LoVo (cell line): ENCODE results near the gene NR3C1.
A peak's percentile ranks its signal among the peaks of the same experiment; 100 is the strongest.

Experiments
- DNase-seq: peaks from one replicate; pipeline ENCODE4 v3.0.0-alpha.2; 2016; ENCODE audit warnings: low spot score

NR3C1 gene

DNA sequence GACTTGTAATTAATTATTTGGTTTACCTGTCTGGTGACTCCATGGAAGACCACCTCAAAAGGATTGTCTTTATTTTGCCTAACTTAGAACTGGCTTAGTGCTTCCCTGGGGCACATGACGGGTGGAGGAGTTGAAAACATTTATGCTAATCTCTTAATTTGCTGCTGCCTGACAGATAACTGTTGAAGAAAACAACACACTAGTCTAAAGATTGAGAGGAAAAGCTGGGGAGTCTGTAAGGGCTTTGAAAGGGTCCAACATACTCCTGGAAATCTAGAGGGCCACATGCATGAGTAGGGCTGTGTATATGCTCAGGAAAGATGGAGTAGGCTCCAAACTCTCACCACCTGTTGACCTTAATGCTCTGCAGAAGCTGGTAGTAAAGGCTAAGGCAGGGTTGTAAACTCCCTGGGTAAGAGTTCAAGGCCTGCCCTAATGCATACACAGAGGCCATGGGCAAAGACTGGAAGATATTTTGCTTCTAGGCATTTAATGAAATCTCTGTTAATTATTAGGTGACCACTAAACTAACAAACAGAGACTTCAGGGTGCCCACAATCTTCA is 40.7 kb downstream of the NR3C1 start:
- no peak for DNase-seq

DNA sequence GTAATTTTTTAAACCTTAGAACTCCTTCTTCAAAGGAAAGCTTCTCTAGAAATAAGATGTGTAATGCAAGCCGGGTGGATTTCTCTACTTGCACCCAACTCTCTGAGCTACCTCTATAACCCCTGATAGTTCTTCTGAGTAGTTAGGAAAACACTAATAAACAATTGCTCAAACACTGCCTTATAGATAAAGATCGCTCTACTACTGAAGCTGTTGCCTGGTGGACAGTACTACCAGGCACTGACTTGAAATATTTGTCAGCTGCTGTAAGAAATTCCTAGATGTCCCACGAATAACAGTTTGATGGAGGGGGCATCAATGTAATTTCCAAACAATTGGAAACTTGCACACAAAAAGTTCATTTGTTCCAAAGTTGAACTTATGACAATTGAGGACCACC is 42.0 kb downstream of the NR3C1 start:
- DNase-seq, result no peak

DNA sequence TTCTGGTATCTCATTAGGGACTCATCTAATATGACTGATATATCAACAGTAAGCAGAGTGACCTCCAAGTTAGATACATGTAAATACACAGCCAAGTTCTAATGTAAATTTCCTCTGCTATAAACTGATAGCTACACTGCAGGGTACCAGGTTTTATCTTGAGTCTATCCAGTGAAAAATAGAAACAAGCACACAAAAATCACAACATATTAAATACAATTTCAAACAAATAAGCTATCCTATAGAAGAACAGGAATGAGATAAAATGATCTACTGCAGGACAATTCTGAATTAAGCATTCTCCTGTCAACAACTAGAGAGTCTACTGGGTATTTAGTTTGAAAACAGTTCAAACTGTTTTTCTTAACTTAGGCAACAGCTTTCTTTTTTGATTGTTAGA is 42.7 kb downstream of the NR3C1 start:
- DNase-seq, result no peak

DNA sequence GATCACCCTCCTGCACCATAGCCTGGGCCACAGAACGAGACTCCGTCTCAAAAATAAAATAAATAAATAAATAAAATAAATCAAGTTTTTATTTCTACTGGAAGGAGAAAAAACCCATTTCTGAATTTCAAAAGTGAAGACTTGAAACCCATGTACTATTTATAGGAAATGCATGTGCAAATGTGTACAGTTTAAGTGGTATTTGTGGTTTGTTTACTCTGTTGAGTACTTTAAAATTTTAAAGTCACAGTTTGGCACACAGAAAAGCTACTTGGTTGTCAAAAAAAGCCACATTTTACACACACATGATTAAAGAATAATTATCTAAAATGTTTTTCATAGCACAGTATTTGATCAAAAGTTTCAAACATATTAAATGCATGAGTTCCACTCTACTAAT is 43.6 kb downstream of the NR3C1 start:
- no peak for DNase-seq

DNA sequence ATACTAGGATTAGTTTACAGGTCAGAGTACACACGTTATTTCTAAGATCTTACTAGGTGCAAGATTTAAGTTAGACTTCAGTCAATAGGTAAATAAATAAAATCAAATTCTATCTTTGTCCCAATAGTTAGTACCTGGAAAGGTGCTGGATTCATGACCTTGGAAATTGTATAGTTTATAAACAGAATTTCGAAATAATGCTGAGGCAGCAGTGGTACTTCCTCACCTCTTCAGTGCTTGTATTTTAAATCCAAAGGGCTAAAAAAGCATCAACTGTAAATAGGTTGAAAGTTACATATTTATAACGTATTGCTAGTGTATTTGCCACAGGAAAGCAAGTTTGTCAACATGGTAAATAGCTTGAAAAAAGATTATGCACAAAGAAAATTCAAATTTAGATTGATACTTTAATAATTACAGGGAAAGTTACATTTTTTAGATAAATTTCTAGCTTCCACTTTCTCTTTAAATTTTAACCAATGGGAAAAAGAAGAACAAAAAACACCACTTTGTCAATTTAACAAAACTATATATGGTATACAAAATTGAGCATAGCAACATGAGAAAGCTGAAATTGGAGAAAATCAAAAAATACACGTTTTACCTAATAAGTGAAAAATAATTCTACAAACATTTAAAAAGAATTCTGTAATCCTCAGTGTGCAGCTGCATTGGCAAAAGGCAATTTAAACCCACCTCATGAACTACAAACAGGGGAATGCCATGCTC is 46.5 kb downstream of the NR3C1 start:
- no peak for DNase-seq

DNA sequence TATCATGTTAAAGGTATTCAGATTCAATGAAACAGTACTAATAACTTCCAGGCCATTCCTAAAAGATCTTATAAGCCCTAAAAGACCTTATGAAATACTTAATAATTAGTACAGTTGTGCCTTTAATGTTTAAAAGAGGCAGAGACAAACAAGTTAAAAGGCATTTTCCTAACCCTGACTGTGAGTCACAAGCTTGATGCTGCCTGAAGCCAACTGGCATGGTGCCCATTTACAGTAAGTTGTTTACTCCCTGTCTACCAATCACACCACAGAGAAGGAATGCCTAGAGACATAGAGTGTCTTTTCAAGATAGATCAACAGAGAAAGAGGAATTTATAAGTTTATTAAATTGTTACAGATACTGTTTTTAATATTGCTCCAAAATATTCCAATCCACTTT is 47.8 kb downstream of the NR3C1 start:
- peak; percentile 95 for DNase-seq

DNA sequence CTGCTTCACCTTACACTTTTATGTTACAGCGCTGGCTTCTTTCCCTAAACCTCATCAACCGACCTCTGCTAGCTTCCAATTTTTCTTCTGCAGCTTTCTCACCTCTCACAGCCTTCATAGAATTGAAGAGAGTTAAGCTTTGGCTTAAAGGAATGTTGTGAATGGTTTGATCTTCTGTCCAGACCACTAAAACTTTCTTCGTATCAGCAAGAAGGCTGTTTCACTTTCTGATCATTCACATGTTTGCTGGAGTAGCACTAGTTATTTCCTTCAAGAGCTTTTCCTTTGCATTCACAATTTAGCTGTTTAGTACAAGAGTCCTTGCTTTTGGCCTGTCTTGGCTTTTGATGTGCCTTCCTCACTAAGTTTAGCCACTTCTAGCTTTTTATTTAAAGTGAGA is 49.5 kb downstream of the NR3C1 start:
- no peak for DNase-seq

DNA sequence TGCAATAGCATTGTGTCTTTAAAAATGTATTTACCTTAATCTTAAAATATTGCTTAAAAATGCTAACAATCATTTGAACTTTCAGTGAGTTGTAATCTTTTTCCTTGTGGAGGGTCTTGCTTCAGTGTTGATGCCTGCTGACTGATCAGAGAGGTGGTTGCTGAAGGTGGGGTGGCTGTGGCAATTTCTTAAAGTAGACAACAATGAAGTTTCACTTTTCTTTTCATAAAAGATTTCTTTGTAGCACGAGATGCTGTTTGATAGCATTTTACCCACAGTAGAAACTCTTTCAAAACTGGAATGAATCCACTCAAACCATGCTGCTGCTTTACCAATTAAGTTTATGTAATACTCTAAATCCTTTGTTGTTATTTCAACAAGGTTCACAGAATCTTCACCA is 50.8 kb downstream of the NR3C1 start:
- no peak for DNase-seq

DNA sequence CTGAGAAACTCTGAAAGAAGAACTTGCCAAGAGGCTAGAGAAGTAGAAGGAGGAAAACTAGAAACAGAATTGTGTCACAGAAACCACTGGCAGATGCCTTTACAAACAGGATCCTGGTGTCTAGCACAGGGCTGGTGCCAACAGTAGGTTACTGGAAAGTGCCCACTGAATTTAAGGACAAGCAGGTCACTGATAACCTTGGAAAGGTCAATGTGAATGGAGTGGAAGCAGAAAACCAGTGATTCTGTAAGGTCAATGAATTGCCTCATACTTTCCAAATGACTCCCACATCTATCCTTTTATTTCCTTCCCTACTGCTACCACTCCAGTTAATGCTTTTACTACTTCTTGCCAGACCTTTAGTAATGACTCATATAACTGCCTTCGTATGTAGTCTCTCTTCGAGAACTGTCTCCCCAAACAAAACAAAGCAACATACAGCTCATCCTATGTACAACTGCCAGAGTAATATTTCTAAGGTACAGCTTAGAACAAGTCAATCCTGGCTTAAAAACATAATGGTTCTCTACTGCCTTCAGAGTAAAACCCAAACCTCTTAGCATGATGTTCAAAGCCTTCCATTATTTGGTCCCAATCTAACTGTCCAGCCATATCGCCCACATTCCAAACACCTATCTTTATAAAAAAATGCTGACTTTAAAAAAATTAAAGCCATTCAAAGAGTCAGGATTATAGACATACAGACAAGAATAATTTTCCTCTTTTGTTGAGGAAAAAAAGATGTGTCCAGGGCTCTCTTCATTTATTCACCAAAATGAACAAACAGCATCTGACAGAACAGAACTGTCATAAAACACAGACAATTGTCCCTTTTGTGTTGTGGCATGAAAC is 52.5 kb downstream of the NR3C1 start:
- DNase-seq, result no peak

DNA sequence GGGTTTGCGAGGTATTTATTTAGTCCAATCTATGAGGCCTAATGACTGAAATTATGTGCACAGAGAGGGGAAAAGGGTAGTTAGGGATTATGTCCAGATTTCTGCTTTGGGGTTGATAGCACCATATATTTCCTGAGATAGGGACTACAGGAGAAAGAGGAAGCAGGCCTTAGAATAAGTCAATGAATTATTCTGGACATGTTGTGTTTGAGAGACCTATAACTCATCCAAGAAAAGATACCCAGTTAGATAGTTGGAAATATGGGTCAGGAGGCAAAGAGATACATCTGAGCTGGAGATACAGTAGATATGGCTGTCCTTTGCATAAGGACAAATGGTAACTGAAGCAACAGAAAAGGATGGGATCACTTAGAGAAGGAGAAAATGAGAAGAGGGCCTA is 53.1 kb downstream of the NR3C1 start:
- DNase-seq, result no peak

DNA sequence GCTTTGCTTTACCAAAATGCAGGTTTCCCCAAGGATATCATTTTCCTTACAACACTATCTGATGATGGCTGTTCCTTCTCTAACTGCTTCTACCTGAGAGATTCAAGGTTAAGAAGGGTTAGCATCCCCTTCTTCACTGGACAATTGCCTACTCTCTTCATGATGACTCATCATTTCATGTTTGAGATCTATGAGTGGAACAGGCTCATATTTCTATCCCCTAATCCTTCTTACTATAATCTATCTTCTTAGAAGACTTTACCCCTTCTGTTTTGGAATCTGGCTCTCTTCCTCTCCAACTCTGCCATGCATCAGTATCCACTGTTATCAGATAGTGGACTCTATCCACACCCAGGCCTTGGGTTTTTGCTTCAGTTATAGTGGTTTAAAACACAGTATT is 54.3 kb downstream of the NR3C1 start:
- DNase-seq, result no peak

DNA sequence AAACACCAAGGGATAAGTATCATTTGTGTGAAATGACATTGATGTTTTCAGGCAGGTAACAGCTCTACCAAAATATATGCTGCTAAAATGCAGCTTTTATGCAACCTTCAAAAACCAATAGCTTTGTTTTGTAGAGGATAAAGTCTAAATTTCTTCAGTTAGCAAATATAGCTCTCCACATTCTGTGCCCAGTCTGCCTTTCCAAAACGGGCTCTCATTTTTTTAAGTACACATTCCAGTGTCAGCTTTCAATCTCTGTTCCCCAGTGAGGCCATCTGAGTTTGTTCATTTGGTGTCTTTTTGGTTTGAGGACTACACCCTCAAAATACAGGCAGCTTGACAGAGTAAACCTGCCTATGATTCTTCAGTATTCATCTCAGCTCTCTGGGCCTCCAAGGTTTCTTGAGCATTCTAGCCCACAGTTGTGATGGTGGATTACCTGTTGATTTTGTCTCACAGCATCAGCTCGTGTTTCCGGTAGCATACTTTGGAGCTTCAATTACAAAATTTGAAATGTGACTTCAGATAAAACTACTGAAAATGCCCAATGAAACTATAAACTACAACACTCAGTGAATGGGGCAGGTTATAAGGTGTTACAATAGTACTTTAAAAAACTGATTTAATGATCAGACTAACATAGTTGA is 55.7 kb downstream of the NR3C1 start:
- DNase-seq, result no peak

DNA sequence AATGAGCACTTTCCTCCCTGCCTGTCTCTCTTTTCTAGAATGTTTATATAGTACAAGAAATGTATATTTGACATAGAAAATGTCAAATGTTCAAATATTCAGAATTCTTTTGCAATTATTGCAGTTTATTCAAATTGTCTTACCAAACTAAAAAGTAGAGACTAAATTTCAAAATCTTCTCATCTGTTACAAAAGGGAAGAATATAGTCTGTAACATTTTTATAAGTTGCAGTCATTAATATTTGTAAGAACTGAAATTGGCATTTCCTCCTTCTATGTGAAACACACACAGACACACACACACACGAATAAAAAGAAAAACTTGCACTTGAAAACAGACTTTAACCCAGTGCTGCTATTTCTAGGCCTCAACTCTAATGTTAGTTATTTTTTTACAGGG is 56.4 kb downstream of the NR3C1 start:
- DNase-seq, result no peak

DNA sequence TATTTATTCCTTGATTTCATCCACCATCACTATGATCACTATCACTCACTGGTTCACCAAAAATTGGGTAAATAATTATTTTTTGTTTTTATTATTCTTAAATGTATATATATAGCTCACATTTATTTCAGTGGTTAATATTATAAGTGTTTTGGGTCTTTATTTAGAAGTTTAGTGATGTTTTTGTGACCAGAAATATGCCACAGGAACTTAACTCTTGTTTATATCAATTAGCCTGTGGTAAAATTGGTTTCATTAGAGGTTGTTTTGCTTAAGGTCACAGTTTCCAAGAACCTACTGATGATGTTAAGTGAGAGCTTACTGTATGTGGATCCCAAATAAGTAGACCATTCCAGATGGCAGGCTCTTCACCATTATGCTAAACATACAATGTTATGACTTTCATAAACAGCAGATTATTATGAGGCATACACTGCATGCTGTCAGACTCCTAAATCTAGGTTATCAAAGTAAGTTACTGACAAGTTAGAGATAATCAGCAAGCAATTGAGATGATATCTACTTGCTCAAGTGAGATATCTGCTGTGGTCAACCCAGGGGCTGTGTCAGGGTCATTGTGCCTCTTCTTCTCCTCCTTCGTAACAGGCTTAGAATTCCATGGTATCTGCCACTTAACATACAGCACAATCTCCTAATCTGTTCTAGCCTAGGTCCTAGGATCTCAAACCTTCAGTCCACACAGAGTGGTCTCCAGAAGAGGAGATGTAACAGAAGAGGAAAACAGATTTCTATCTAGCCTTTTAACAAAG is 57.6 kb downstream of the NR3C1 start:
- DNase-seq, result no peak

DNA sequence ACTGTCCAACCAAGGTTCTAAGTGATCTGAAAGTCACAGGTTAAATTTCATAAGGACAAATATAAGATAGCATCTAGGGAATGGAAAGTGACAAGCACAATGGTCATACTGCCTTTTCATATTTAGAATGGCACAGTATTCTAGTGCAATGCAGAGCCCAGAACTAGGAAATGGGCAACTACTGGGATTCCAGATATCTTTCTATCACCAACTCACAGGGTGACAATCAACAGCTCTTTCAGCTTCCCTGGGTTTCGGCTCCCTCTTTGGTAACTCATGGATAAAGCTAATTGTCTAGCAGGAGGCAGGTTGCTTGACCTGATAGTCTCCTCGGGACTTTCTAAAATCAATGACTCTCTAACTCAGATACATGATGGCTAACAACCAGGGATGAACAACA is 60.4 kb downstream of the NR3C1 start:
- DNase-seq, result no peak

DNA sequence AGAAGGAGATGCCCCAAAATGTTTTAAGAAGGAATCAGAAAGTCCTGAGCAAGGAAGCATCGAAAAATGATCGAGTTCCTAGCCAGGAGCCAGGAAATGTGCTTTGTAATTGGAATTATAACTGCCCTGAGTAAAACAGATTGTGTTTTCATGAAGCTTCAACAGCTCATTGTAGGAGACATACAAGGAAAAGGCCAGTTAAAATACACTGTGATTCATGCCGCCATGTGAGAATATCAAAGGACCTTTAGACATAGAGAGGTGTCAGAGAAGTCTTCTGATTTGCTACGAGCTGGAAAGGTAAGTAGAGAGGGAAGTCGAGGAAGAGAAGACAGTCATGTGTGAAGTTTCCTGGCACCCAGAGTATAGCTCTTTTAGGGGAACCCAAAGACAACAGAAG is 60.9 kb downstream of the NR3C1 start:
- DNase-seq, result no peak

DNA sequence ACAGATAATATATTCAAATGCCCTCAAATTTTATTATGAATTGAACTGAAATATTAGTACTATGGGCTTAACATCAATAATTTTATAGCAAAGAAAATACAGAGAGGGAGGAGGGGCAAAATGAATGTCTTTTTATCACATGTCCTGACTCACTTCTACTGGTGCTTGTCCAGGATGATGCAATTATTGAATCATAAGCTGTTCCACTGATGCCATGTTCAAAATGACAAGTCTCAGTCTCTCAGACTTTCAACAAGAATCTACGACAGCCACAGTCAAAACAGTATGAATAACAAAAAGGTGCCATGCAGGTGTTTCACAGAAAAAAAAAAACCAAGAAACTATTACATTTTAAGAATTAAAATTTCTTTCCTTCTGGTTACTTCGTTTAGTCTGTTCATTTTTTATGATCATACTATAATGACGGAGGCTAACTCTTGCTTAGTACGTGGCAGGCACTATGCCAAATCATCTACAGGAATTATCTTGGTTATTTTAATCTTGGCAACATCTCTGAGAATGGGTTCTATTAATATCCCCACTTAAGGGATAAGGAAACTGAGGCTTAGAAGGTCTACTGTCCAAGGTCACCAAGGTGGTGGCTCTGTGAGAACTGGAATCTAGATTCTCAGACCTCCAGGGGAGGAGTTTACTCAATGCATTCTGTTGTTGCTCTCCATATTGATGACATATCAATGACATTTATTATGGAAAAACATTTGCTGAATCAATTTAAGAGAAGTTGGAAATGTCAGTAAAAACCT is 61.5 kb downstream of the NR3C1 start:
- DNase-seq, result no peak

DNA sequence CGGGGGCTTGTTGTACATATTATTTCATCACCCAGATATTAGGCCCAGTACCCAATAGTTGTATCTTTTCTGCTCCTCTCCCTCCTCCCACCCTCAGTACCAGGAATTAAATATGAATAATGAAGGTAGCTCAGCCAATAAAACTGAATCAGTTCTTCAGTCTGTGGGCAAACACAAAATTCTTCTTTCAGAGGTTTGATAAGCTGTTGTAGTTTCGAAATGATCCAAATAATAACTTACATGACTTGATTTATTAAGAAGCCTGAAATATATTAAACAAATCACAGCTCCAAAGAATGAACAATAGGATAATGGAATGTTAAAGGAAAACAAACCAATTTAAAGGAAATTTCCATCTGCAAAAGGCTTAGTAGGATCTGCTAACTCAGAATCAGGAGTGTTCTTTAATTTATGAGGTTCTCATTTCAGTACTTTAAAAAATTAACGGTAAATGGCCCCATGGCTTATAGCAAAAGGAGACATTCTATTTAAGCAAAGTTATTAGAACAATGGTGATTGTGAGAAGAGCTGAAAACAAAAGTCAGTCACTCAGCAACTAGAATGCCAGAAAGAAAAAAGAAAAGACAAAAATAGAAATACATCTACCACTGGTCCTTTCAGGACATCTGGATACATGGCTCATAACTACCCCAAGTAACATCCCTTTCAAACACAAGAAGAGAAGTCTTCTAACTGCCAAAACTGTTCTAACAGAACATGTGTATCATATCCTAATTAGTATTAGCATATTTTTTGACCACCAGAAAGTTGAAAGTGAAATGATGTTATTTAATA is 62.4 kb downstream of the NR3C1 start:
- no peak for DNase-seq

DNA sequence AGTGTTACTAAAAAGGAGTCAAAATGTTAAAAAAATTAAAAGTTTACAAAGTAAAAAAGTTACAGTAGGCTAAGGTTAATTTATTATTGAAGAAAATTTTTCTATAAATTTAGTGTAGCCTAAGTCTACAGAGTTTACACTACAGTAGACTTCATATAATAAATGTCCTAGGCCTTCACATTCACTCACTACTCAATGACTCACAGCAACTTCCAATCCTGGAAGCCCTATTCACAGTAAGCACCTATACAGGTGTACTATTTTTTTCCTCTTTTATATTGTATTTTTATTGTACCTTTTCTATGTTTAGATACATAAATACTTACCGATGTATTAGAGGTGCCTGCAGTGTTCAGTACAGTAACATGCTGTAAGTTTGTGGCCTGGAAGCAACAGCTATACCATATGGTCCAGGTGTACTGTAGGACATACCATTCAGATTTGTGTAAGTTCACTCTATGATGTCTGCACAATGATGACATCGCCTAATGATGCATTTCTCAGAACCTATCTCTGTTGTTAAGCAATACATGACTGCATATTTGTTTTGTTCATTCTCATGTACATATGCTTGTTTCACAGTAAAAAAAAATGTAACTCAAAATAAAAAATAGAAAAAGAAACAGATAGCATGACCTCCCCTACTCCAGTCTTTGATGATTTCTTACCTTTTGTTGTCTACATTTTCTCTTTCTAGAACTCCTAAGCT is 64.7 kb downstream of the NR3C1 start:
- DNase-seq, result no peak

DNA sequence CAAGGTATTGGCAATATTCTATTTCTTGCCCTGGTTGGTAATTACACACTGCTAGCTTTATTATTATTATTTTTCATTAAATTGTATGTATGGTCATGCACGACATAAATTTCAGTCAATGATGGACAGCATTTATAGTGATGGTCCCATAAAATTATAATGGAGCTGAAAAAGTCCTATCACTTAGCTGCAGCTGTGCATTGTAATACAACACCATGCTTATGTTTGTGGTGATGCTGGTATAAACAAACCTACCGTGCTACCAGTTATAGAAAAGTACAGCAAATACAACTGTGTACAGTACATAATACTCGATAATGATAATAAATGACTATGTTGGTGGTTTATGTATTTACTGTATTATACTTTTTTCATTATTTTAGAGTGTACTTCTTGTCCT is 65.5 kb downstream of the NR3C1 start:
- DNase-seq, result no peak
